GM18498 (cell line): Measurements from ENCODE around the gene ACSL3.
"Not testable (repeated sequence)": the region's sequence is repeated elsewhere in the genome, so short reads cannot be mapped to it uniquely, and the experiment has no call there.

Source experiments
- ATAC-seq: cut with Tn5 transposase; IDR thresholded peaks from one replicate; pipeline ENCODE4 v1.9.1; 2021; ENCODE audit warnings: mild to moderate bottlenecking, moderate library complexity; ENCODE audit not compliant: unreplicated experiment

ACSL3 gene

DNA sequence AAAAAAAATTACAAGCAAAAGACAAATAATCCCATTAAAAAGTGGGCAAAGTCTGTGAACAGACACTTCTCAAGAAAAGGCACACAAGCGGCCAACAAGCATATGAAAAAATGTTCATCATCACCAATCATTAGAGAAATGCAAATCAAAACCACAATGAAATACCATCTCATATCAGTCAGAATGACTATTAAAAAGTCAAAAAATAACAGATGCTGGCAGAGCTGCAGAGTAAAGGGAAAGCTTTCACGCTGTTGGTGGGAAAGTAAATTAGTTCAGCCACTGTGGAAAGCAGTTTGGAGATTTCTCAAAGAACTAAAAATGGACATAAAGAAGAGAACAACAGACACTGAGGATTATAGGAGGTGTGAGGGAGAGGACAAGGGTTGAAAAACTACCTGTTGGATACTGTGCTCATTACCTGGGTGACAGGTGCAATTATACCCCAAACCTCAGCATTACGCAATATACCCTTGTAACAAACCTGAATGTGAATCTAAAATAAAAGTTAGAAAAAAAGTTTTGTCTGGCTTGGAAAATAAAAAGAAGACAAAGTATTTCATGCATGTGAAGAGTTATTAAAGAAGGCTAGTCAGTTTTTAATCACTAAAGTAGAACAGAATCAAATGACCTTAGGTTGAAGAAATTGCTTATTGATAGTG lies 8.7 kb upstream of the ACSL3 start:
- no peak for ATAC-seq

DNA sequence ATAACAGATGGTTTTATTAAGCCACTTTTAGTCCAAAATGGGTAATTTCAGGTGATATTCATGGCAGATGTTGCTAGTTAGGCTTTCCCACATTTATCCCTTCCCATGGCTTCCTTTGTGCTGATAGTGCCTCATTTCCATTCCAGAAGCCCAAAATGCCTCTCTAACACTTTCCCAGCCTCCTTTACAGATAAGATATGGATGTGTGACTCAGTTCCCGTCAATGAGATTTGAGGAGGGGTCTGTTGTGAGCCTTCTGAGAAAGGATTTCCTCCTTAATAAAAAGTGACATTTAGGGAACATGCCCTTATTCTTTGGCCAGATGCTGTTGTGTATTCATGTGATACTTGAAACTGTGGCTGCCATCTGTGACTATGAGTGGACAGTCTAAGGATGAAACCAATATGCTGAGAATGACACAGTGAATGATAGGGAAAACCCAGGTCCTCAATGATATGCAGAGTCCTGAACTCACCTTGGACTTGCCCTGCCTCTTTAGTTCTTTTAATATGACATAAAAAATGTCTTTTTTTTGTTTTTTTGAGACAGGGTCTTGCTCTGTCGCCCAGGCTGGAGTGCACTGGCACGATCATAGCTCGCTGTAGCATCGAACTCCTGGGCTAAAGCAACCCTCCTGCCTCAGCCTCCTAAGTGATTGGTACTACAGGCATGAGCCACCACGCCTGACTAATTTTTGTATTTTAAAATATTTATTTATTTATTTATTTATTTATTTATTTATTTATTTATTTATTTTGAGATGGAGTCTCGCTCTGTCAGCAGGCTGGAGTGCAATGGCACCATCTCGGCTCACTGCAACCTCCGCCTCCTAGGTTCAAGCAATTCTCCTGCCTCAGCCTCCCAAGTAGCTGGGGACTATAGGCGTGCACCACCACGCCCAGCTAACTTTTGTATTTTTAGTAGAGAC lies 5.8 kb upstream of the ACSL3 start:
- ATAC-seq, result no peak

DNA sequence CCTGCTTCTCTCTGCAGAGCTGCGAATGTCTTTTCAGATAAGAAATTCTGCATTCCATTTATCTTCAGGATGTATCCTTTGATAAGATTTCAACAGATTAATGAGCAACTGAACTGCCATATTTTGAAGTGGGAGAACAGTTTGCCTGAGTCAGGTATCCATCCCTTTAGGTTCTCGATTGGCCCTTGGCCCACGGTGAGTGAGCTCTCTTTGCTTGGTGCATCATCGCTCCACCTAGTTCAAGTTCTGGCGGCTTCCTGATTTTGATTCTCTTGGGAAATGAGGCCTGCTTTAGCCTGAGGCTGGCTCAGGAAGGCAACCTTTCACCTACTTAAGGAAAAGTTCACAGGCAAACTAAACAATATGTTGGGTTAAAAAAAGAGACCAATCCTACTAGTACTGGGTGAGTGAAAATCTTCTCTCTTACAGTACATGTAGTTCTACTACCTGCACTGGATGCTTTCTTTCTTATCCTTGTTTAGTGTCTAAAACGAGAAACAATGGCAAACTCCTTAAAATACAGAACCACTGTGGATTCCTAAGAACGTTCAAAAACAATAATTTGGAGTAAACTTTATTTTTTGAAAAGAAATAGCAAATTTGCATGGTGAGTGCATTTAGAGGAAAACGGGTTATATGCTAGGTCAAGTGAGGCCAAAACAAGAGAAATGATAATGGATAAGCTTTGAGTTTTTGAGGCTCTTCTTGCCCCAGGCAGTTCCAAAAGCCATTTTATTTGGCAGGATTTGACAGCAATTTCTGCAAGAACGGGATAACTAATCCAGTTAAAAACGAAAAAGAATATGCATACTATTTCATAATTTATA lies 837 bp upstream of the ACSL3 start:
- no peak for ATAC-seq

DNA sequence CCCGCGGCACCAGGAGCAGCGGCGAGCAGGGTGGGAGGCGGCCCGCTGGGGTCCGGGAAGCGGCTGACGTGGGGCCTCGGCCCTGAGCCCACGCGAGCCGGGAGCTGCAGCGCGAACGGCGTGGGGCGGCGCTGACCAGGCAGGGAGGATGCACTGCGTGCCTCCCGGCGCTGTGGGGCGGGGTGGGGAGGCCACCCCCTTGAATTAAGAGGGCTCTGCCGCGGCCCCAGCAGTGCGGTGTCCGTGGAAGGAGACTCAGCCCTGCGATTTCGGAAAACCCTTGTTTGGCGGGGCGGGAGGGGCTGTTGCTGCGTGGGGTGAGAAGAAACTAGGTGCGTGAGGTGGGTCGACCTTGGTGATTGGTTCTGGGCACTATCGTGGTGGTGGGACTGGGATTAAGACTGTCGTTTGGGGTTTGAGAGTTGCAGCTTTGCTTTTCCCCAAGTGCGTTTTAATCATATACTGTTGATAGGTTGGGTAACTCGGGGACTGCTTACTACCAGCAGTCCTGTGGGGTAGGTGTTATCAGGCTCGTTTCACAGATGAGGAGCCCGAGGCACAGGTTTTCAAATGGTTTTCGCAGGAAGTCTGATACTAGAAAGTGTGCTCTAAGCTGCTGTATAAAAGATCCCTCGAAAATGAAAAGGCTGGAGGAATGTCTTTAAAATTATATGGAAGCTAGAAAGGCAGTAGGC lies 722 bp downstream of the ACSL3 start:
- ATAC-seq, result peak; percentile 43

DNA sequence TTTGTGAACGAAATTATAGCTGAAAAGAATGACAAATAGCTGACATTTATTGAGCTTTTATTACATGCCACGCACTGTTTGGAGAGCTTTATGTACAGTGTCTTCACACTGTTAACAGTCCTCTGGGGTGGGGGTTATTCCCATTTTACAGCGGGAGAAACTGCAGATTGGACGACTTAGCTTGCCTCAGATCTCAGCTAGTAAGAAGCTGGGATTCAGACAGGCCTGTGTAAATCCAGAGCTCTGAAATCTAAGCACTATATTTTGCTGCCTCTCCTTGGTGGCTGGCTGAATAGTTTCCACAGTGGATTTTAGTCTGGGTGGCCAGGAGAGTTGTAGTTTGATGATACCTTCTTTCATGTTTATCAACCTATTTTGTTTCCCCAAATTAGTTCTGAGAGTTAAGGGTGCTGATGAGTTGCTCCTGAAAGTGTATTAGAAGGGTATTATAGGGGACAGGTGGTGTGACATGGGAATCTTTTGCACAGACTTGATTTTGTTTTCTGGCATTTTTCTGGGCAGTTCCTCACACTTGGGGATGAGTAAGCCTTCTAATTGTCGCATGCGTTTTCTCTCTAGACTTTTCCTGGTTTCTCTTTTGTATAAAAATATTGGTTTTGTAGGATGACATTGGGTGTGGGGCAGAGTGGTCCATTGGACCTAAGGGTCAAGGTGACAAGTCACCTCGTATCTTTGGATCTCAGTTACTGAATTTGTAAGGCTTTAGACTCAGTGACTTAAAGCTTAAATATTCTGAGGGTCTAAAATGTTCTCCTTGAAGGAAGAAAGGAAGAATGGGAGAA lies 1.5 kb downstream of the ACSL3 start:
- ATAC-seq, result no peak

DNA sequence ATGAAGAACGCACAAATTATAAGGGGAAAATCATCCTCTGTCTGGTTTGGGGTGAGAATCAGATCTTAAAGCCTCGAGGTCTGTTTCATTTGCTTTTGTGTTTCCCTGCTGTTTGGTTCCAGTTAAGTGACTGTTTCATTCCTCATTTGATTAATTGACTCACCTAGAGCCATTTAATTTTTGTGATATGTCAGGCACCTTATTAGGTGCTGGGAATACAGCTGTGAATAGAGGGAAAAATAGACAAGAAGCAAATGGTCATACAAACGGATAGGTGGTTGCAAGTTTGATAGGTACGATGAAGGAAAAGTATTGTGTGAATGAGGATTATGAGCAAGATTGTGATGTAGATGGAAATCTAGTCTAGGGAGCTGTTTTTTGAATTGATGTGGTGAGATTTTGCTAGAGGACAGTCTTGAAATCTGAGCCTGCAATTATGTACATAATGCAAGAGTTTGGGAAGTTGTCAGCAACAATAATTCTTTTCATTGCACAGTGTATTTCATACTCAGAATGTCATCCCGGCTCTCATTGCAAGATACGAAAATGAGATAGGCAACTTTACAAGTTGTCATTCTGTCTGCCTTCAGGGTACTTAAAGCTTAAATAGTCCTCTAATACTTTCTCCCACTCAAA lies 2.2 kb downstream of the ACSL3 start:
- no peak for ATAC-seq

DNA sequence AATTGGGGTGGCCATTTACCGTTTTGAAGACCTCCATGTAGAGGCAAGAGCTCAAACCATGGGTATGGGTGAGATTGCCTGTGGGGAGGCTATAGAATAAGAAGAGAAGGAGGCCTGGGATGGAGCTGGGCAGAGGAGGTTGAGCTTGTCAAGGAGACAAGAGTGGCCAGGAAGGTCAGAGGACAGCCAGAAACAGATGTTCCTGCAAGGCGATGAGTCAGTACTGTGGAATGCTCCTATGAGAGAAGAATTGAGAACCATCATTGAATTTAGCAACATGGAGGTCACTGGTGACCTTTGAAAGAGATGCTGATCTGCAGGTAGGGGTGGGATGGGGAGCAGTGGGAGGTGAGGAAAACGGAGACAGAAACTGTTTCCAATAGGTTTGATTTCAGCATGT lies 3.5 kb downstream of the ACSL3 start:
- no peak for ATAC-seq

DNA sequence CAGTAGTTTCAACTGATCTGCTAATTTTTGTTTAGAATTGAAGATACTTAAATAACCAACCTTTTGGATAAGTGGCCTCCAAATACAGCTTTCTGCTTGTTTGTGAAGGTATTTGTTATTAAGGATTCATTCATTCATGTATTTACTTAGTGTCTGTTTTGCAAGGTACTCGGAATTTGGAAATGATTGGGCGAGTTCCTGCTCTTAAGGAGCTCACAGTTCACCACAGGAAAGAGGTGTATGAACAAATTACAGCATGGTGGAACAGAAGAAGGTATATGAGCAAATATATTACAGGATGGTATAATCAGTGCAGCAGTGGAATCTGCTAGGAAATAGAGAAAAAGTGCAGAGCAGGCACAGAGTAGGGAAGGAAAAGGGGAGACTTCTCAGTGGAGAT lies 4.5 kb downstream of the ACSL3 start:
- ATAC-seq, result no peak

DNA sequence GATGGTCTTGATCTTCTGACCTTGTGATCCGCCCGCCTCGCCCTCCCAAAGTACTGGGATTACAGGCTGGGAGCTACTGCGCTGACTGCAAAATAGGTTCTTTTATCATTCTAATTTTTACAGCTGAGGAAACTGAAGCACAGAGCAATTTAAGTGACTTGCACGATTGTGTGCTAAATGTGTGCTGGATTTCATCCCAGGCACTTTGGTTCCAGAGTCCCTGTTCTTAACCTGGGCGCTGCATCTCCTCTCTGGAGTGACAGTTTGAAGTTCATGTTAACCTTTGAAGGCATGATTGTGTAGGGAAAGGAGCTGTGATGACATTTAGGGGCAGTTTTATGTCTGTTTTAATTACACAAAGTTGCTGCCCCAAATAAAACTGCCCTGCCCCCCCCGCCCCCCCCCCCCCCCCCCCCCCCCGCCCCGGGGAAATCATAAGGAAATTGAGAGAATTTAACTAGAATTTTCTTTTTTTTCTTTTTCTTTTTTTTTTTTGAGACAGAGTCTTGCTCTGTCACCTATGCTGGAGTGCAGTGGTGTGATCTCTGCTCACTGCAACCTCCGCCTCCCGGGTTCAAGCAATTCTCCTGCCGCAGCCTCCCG lies 5.6 kb downstream of the ACSL3 start:
- no peak for ATAC-seq

DNA sequence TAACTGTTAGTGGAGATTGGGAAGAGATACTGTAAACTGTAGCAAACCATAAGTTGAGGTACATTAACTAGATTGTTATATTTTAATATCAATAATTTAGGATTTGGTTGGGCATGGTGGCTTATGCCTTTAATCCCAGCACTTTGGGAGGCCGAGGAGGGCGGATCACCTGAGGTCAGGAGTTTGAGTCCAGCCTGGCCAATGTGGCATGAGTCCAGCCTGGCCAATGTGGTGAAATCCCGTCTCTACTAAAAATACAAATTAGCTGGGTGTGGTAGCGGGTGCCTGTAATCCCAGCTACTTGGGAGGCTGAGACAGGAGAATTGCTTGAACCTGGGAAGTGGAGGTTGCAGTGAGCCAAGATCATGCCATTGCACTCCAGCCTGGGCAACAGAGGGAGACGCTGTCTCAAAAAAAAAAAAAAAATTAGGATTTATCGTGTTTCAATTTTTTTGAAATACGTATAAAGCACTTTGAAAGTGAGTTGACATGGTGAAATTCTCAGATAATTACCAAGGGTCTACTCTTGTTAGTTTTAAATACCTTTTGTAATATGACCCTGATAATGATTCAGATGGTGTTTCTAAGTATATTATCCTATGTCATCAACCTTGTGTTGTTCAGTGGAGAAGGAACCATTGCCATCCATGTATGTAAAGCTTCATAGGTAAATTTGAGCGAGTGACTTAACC lies 7.9 kb downstream of the ACSL3 start:
- ATAC-seq, result not testable (repeated sequence)

DNA sequence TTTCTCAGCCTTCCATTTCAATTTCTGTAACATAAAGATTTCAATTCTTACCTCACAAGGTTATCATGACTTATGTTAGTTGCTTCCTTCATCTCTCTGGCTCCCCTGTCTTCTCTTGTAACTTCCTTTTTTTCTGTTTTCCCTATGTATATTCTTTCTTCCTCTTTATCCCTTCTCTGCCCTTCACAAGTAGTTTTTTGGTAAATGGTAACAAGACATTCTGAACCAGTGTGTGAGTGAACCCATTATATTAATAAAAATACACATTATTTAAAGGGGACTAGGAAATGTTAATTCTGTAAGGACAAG lies 8.4 kb downstream of the ACSL3 start:
- no peak for ATAC-seq

DNA sequence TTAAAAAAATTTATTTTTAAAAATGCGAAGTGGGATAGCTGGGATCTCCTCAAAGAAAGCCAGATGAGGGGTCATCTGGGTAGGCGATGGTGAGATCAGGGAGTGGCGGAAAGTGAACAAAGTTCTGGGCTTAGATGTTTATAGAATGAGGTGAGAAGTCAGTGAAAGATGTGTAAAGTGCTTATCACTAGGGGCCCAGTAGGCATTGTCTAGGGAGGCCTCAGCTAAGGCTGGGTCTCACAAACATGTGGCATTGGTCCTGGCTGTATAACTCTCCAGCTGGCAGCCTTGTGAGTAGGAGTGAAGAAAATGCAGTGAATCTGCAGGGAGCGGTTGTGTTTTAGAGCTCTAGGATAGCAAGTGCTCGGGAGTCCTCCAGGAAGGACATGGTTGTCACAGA lies 10.5 kb downstream of the ACSL3 start:
- ATAC-seq, result no peak

DNA sequence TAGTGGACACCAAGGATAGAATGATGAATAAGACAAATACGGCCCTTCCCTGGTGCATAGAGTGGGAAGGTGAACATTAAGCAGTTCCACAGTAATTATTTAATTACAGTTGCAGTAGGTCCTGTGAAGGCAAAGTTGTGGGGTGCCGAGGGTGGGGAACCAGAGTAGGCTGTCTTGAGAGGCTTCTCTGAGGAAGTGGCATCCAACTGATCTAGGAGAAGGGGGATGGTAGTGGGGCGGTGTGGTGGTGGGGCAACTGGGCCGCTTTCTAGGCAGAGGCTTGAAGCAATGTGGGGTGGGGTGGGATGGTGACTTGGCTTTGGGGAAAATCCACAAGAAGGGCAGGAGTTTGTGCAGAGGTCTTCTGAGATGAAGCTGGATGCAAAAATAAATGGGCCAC lies 11.7 kb downstream of the ACSL3 start:
- no peak for ATAC-seq

DNA sequence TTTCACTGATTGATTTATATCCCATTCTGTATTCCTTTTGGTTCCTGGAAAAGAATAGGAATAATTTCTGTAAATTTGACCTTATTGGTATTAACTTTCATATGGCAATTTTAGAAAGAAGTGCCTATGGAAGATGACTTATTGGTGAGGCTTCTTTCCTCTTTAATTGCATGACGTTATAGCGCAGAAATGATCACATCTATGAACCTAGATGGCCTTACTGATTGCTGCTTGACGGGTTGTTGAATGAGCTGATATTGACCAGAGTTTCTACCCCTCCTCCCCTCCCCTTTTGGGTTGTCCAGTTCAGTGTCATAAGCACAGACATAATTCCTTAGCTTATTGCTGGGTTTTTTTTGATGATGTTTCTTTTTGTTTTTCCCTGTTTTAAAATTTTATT lies 14.6 kb downstream of the ACSL3 start:
- ATAC-seq, result no peak

DNA sequence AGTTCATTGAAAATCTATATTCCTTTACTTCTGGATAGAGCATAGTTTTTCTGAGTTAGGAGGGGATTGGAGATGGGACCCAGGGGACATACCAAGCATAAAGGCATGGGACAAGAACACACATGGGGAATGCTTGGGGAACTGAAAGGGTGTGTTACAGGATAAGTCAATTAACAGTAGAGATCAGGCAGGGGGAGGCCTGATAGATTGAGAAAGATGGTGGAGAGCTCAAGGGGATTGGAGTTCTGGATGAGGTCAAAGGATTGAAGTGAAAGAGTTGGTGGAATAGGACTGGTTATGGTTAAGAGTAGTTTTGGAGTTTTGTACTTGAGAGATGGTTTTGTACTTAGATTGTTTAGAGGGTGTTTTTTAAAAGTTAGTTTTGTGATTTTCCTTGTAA lies 16.1 kb downstream of the ACSL3 start:
- no peak for ATAC-seq

DNA sequence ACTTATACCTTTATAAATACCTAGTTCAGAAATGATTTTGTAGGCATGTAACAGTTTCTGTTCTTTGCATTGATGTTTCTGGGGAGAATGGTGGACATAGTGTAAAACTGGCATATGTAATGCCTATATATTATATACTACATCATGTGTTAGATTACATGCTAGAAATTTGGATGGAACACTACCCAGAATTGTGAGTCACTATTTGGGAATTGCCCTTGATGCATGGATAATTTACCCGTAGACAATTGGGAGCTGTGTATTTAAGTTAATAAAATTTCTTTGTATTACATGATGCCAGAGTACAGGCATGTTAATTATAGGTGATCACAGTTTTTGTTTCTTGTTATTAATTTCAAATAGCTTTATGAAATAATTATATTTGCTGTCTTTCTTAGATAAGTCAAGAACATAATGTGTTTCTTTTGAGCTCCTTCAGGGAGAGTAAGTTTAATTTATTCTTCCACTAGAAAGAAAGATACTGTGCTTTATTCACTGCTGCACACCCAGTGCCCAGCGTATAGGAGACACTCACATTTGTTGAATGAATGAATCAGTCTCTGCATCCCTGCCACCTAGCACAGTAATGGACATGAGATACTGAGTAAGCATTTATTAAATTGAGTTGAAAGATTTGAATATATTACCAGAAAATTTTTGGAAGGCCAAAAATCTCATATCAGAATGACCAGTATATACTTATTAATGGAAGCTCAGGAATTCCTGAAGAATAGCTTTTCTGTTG lies 16.9 kb downstream of the ACSL3 start:
- no peak for ATAC-seq

DNA sequence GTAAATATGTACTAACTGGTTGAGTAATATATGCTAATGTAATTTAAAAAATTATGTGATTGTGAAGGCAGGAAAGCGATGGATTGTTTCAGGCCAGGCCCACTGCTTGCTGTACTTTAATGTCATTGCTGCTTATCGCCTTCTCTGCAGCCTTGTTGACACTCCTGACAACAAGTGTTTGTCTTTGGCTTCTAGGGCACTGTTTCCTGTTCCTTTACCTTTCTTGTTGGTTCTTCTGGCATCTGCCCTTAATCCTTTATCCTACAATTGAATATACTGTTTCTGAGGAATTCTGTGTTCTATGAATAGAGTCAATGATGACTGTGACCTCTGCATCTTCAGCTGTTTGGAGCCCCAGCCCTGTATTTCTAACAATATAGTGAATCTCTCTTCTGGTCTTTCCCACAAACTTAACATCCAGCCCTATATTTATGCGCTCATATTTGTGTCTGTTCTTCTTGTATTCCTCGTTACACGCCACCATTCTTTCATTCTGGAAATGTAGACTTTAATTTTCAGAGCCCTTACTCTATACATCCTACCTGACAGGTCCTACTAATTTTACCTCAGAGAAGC lies 17.6 kb downstream of the ACSL3 start:
- no peak for ATAC-seq
